ENCODE data around the gene FILIP1.

Gene FILIP1

GRCh38 chr6:75493400-75494064 lies at the start of gene FILIP1:
FILIP1 (minus strand) TSS chr6:75493800; CDS start chr6:75414972, 78,828 bp downstream.
- DNase-seq: no peak

GRCh38 chr6:75543311-75543710 lies 49.7 kb upstream of the FILIP1 start:
- DNase-seq: no peak

GRCh38 chr6:75539136-75539535 lies 45.5 kb upstream of the FILIP1 start:
- no peak for DNase-seq

- DNase-seq: no peak
These were observed 38.9 kb upstream of the FILIP1 start for GRCh38 chr6:75532521-75532920.

- DNase-seq: no peak
These were observed 37.6 kb upstream of the FILIP1 start for GRCh38 chr6:75531174-75531573.

- DNase-seq: no peak
These were observed 37.1 kb upstream of the FILIP1 start for GRCh38 chr6:75530696-75531095.

GRCh38 chr6:75528423-75528822 lies 34.8 kb upstream of the FILIP1 start:
- DNase-seq: no peak

GRCh38 chr6:75526502-75527127 lies 33.0 kb upstream of the FILIP1 start:
- DNase-seq: peak; percentile 36

GRCh38 chr6:75525682-75526081 lies 32.1 kb upstream of the FILIP1 start:
- DNase-seq: no peak

- DNase-seq: no peak
These were observed 30.8 kb upstream of the FILIP1 start for GRCh38 chr6:75524322-75524972.

- no peak for DNase-seq
These were observed 23.2 kb upstream of the FILIP1 start for GRCh38 chr6:75516757-75517156.

- DNase-seq: no peak
These were observed 19.0 kb upstream of the FILIP1 start for GRCh38 chr6:75512591-75512990.

- DNase-seq: no peak
These were observed 11.8 kb upstream of the FILIP1 start for GRCh38 chr6:75505424-75505823.

- DNase-seq: no peak
These were observed 11.0 kb upstream of the FILIP1 start for GRCh38 chr6:75504465-75505222.

GRCh38 chr6:75503291-75503690 lies 9.7 kb upstream of the FILIP1 start:
- DNase-seq: no peak

- DNase-seq: no peak
These were observed 9.3 kb upstream of the FILIP1 start for GRCh38 chr6:75502884-75503283.

GRCh38 chr6:75501756-75502155 lies 8.2 kb upstream of the FILIP1 start:
- DNase-seq: no peak

- DNase-seq: no peak
These were observed 6.0 kb upstream of the FILIP1 start for GRCh38 chr6:75499640-75500039.

- DNase-seq: no peak
These were observed 5.3 kb upstream of the FILIP1 start for GRCh38 chr6:75498862-75499261.

- no peak for DNase-seq
These were observed 4.4 kb upstream of the FILIP1 start for GRCh38 chr6:75497994-75498393.

- DNase-seq: no peak
These were observed 1.4 kb upstream of the FILIP1 start for GRCh38 chr6:75495011-75495410.

- DNase-seq: no peak
These were observed 690 bp upstream of the FILIP1 start for GRCh38 chr6:75494290-75494689.

- DNase-seq: no peak
These were observed 1.0 kb downstream of the FILIP1 start for GRCh38 chr6:75492386-75493153.

Measured in stimulated activated CD4-positive, alpha-beta T cell treated with anti-CD3 and anti-CD28 coated beads, Interleukin-4, amount 100 ng/mL, for 1 hour (primary cell).